Kidney (tissue), 14 donors: ENCODE results near the gene TTI1. TPM values are rescaled to one million over a fixed set of nuclear protein-coding genes. Genes with fewer than 3 reads are reported as not detected.
"Not testable (repeated sequence)": the region's sequence is repeated elsewhere in the genome, so short reads cannot be mapped to it uniquely, and the experiment has no call there.

Experiments used
- DNase-seq, 5 donors: peaks; one replicate each; pipeline ENCODE4 v3.0.0-alpha.2; 2013 to 2020
- FAIRE-seq: peaks from 2 replicates; lab custom pipeline; 2012; peaks lifted over from hg19 to GRCh38; lab: Jason Lieb, UNC
- H3K27ac ChIP-seq, 2 donors: one replicate each; pipeline ENCODE4 v1.7.0; 2013; ENCODE audit warnings: low read depth in 2 of 2, low read length in 2 of 2, inconsistent platforms in 1 of 2
- H3K27me3 ChIP-seq: one replicate; pipeline ENCODE4 v1.7.1; 2013; ENCODE audit warnings: low read length, inconsistent platforms; ENCODE audit not compliant: control insufficient read depth, insufficient read depth
- H3K36me3 ChIP-seq, 3 donors: one replicate each; pipeline versions ENCODE4 v1.7.0 to v1.7.1; 2013; ENCODE audit warnings: low read length in 3 of 3, control low read depth in 1 of 3, inconsistent platforms in 1 of 3; ENCODE audit not compliant: insufficient read depth in 3 of 3, control insufficient read depth in 2 of 3
- H3K4me1 ChIP-seq, 3 donors: one replicate each; pipeline versions ENCODE4 v1.7.0 to v1.7.1; 2013; ENCODE audit warnings: low read length in 3 of 3, inconsistent platforms in 1 of 3, low read depth in 1 of 3; ENCODE audit not compliant: control insufficient read depth in 2 of 3, insufficient read depth in 2 of 3
- H3K4me3 ChIP-seq, 3 donors: one replicate each; pipeline versions ENCODE4 v1.7.0 to v1.8.1; 2013; ENCODE audit warnings: low read length in 3 of 3, control low read depth in 1 of 3, inconsistent platforms in 1 of 3
- H3K9ac ChIP-seq, 3 donors: one replicate each; pipeline versions ENCODE4 v1.7.0 to v1.7.1; 2013; ENCODE audit warnings: low read length in 3 of 3, control low read depth in 1 of 3, inconsistent platforms in 1 of 3
- H3K9me3 ChIP-seq, 3 donors: one replicate each; pipeline versions ENCODE4 v1.7.0 to v1.7.1; 2013; ENCODE audit warnings: low read length in 3 of 3, control low read depth in 1 of 3, inconsistent platforms in 1 of 3; ENCODE audit not compliant: control insufficient read depth in 2 of 3, insufficient read depth in 1 of 3
- CTCF ChIP-seq: IDR thresholded peaks from 3 replicates; pipeline ENCODE4 v1.5.1; 2012; ENCODE audit warnings: mild to moderate bottlenecking, moderate library complexity, borderline replicate concordance; ENCODE audit not compliant: insufficient read depth; ENCODE audit errors: extremely low read depth
- intact Hi-C: fragments of 100-400 bp; cut with DNase I; formaldehyde crosslinking; loops from one replicate; pipeline ENCODE4 v1.11.1; 2022
- polyA plus RNA-seq: library from polyadenylated mRNA; stranded (reverse); fragments of 350-450 nt; fragmentation: Illumina TruSeq; extraction: RNeasy Lipid Tissue Mini Kit (QIAGEN cat#74804); gene quantifications from one replicate; pipeline ENCODE4 v1.2.3, GENCODE V29; 2014; ENCODE audit warnings: low read depth, low replicate concordance; ENCODE audit not compliant: insufficient read depth
- total RNA-seq: library from RNA; stranded (reverse); fragmentation: NEBNext Ultra II Directional; extraction: Animal tissue kit (Norgen Biotek cat#: 25700); gene quantifications from one replicate; pipeline ENCODE4 v1.2.1, GENCODE V29; 2021
- donor health status: control.
- donor health status: control.
- donor health status: control.
- donor health status: control.
- donor health status: control.
- donor health status: DM: yes; HTN: yes; CAD: no.
- donor health status: Normal renal cell carcinoma (clear cell type).

The TTI1 gene
- total and polyA plus RNA-seq, 2 donors from 2014 or later = 8.6 to 19.5 TPM

- Histone ChIP-seq H3K9ac (no peak overlapping the region), H3K4me3 (no peak overlapping the region), H3K9me3 (no peaks in the 10 kb centered on the region), H3K36me3 (no peaks in the 10 kb centered on the region), H3K27ac (no peak overlapping the region), H3K27me3 (no peaks in the 10 kb centered on the region), H3K4me1 (no peaks in the 10 kb centered on the region)
- DNase-seq = no peak
- no peak for TF ChIP-seq CTCF
- intact Hi-C loops = no loop called here
- no peak for FAIRE-seq
Measured at GRCh38 chr20:37970856-37971245, 62.4 kb downstream of the TTI1 start.

GRCh38 chr20:37969949-37970855 lies 63.1 kb downstream of the TTI1 start:
- Histone ChIP-seq H3K4me1 (no peaks in the 10 kb centered on the region), H3K27ac (no peak overlapping the region), H3K27me3 (no peaks in the 10 kb centered on the region), H3K4me3 (no peak overlapping the region), H3K9me3 (no peaks in the 10 kb centered on the region), H3K9ac (no peak overlapping the region), H3K36me3 (no peaks in the 10 kb centered on the region)
- no peak for DNase-seq
- intact Hi-C loops = no loop called here
- no peak for FAIRE-seq
- no peak for TF ChIP-seq CTCF

- DNase-seq (no peak), FAIRE-seq (no peak)
- Histone ChIP-seq H3K9ac (no peak overlapping the region), H3K4me1 (no peaks in the 10 kb centered on the region), H3K4me3 (no peak overlapping the region), H3K9me3 (no peaks in the 10 kb centered on the region), H3K36me3 (no peaks in the 10 kb centered on the region), H3K27ac (no peak overlapping the region), H3K27me3 (no peaks in the 10 kb centered on the region)
- no peak for TF ChIP-seq CTCF
- intact Hi-C loops = no loop called here
Measured at GRCh38 chr20:37968841-37969401, 64.3 kb downstream of the TTI1 start.

- H3K4me1 ChIP-seq, FAIRE-seq, H3K4me3 ChIP-seq, DNase-seq, H3K9ac ChIP-seq, H3K36me3 ChIP-seq, intact Hi-C loops, H3K27me3 ChIP-seq, H3K27ac ChIP-seq: not testable (repeated sequence)
- peaks cover 0 to 11% (median 0%) of the 10 kb centered on the region in 3 donors for H3K9me3 ChIP-seq
Measured at GRCh38 chr20:37963483-37963882, 69.8 kb downstream of the TTI1 start.
